Chondrocyte (in vitro differentiated cells): ENCODE data around the gene EREG. TPM values are rescaled to one million over a fixed set of nuclear protein-coding genes. Genes with fewer than 3 reads are reported as not detected.

Experiments used
- DNase-seq: peaks from one replicate; pipeline ENCODE4 v3.0.0; 2021; ENCODE audit warnings: mixed read lengths, low spot score
- H3K27ac Mint-ChIP-seq: one replicate; pipeline ENCODE4 v1.8.0; 2021; ENCODE audit warnings: mild to moderate bottlenecking, moderate library complexity, mixed read lengths; ENCODE audit not compliant: unreplicated experiment
- H3K27me3 Mint-ChIP-seq: 2 replicates; pipeline ENCODE4 v1.8.0; 2021; ENCODE audit warnings: low read depth, mixed read lengths
- H3K36me3 Mint-ChIP-seq: 2 replicates; pipeline ENCODE4 v1.8.0; 2021; ENCODE audit warnings: low read depth, mixed read lengths
- H3K4me1 Mint-ChIP-seq: 2 replicates; pipeline ENCODE4 v1.8.0; 2021; ENCODE audit warnings: low read depth, mild to moderate bottlenecking, mixed read lengths
- H3K4me3 Mint-ChIP-seq: one replicate; pipeline ENCODE4 v1.8.0; 2021; ENCODE audit warnings: mild to moderate bottlenecking, moderate library complexity, mixed read lengths; ENCODE audit not compliant: unreplicated experiment
- H3K9me3 Mint-ChIP-seq: 2 replicates; pipeline ENCODE4 v1.8.0; 2021; ENCODE audit warnings: low read depth, mixed read lengths
- CTCF ChIP-seq: fragments of 200-600 bp; sonication (generic); IDR thresholded peaks from 2 replicates; pipeline ENCODE4 v1.5.0; 2021; ENCODE audit warnings: antibody characterized with exemption, mild to moderate bottlenecking, moderate library complexity
- total RNA-seq: library from RNA; stranded (reverse); gene quantifications from 3 replicates; pipeline ENCODE4 v1.2.1, GENCODE V29; 2021

The EREG gene
- total RNA-seq, 1 donor from 2014 or later, result not detected

- no peaks in the 10 kb centered on the region for H3K9me3 Mint-ChIP-seq
- no peak overlapping the region for H3K4me3 Mint-ChIP-seq
- H3K36me3 Mint-ChIP-seq, result no peaks in the 10 kb centered on the region
- TF ChIP-seq CTCF, result no peak
- no peak overlapping the region for H3K27ac Mint-ChIP-seq
- peaks cover 3% of the 10 kb centered on the region for H3K27me3 Mint-ChIP-seq
- DNase-seq, result no peak
- H3K4me1 Mint-ChIP-seq, result peaks cover 10% of the 10 kb centered on the region
Observed at GRCh38 chr4:74420863-74421262, 55.9 kb downstream of the EREG start.

GRCh38 chr4:74423104-74423503 lies 58.2 kb downstream of the EREG start:
- TF ChIP-seq CTCF, result no peak
- Mint-ChIP-seq H3K36me3 (no peaks in the 10 kb centered on the region), H3K9me3 (no peaks in the 10 kb centered on the region), H3K4me1 (peaks cover 11% of the 10 kb centered on the region), H3K27me3 (peaks cover 3% of the 10 kb centered on the region), H3K27ac (no peak overlapping the region), H3K4me3 (no peak overlapping the region)
- no peak for DNase-seq

GRCh38 chr4:74424111-74424510 lies 59.2 kb downstream of the EREG start:
- no peak for TF ChIP-seq CTCF
- peaks cover 4% of the 10 kb centered on the region for H3K4me1 Mint-ChIP-seq
- H3K36me3 Mint-ChIP-seq, result no peaks in the 10 kb centered on the region
- H3K9me3 Mint-ChIP-seq, result no peaks in the 10 kb centered on the region
- no peak for DNase-seq
- no peak overlapping the region for H3K4me3 Mint-ChIP-seq
- H3K27ac Mint-ChIP-seq, result no peak overlapping the region
- H3K27me3 Mint-ChIP-seq, result peaks cover 3% of the 10 kb centered on the region

- no peaks in the 10 kb centered on the region for H3K9me3 Mint-ChIP-seq
- no peaks in the 10 kb centered on the region for H3K36me3 Mint-ChIP-seq
- no peak overlapping the region for H3K27ac Mint-ChIP-seq
- DNase-seq, result no peak
- peaks cover 3% of the 10 kb centered on the region for H3K27me3 Mint-ChIP-seq
- no peak for TF ChIP-seq CTCF
- H3K4me3 Mint-ChIP-seq, result no peak overlapping the region
- H3K4me1 Mint-ChIP-seq, result peaks cover 4% of the 10 kb centered on the region
Observed at GRCh38 chr4:74426101-74426500, 61.2 kb downstream of the EREG start.

GRCh38 chr4:74428276-74428675 lies 63.3 kb downstream of the EREG start:
- Mint-ChIP-seq H3K4me1 (peaks cover 4% of the 10 kb centered on the region), H3K36me3 (no peaks in the 10 kb centered on the region), H3K27me3 (no peaks in the 10 kb centered on the region), H3K27ac (no peak overlapping the region), H3K9me3 (no peaks in the 10 kb centered on the region), H3K4me3 (no peak overlapping the region)
- no peak for TF ChIP-seq CTCF
- no peak for DNase-seq
